Measurements from ENCODE around the gene GRIK4.

GRIK4 gene

GRCh38 chr11:120854988-120855387 lies 343.4 kb downstream of the GRIK4 start:
- DNase-seq (ENCODE audit: low spot score): no peak
- TF ChIP-seq CTCF (IDR thresholded peaks at IDR 0.05; ENCODE audit: borderline replicate concordance, control extremely low read depth, extremely low read depth, insufficient read depth, missing control alignments): no peak
- in situ Hi-C loops (cut with MboI; ENCODE audit: low sequenced_read_pairs, unreplicated experiment): no loop called here

- no peak for TF ChIP-seq CTCF (IDR thresholded peaks at IDR 0.05; ENCODE audit: borderline replicate concordance, control extremely low read depth, extremely low read depth, insufficient read depth, missing control alignments)
- in situ Hi-C loops (cut with MboI; ENCODE audit: low sequenced_read_pairs, unreplicated experiment): no loop called here
- no peak for DNase-seq (ENCODE audit: low spot score)
Observed at GRCh38 chr11:120857508-120857907, 346.0 kb downstream of the GRIK4 start.

GRCh38 chr11:120858740-120859139 lies 347.2 kb downstream of the GRIK4 start:
- no peak for DNase-seq (ENCODE audit: low spot score)
- no peak for TF ChIP-seq CTCF (IDR thresholded peaks at IDR 0.05; ENCODE audit: borderline replicate concordance, control extremely low read depth, extremely low read depth, insufficient read depth, missing control alignments)
- in situ Hi-C loops (cut with MboI; ENCODE audit: low sequenced_read_pairs, unreplicated experiment): no loop called here

GRCh38 chr11:120859552-120860295 lies 348.2 kb downstream of the GRIK4 start:
- in situ Hi-C loops (cut with MboI; ENCODE audit: low sequenced_read_pairs, unreplicated experiment): no loop called here
- no peak for TF ChIP-seq CTCF (IDR thresholded peaks at IDR 0.05; ENCODE audit: borderline replicate concordance, control extremely low read depth, extremely low read depth, insufficient read depth, missing control alignments)
- no peak for DNase-seq (ENCODE audit: low spot score)

GRCh38 chr11:120863359-120863758 lies 351.8 kb downstream of the GRIK4 start:
- TF ChIP-seq CTCF (IDR thresholded peaks at IDR 0.05; ENCODE audit: borderline replicate concordance, control extremely low read depth, extremely low read depth, insufficient read depth, missing control alignments): no peak
- in situ Hi-C loops (cut with MboI; ENCODE audit: low sequenced_read_pairs, unreplicated experiment): no loop called here
- no peak for DNase-seq (ENCODE audit: low spot score)

GRCh38 chr11:120867024-120867423 lies 355.5 kb downstream of the GRIK4 start:
- TF ChIP-seq CTCF (IDR thresholded peaks at IDR 0.05; ENCODE audit: borderline replicate concordance, control extremely low read depth, extremely low read depth, insufficient read depth, missing control alignments): no peak
- DNase-seq (ENCODE audit: low spot score): no peak
- in situ Hi-C loops (cut with MboI; ENCODE audit: low sequenced_read_pairs, unreplicated experiment): no loop called here

Measured in GM13976 (cell line).